Skin of body (tissue), 2 donors: ENCODE data around the gene SLC2A8. TPM values are rescaled to one million over a fixed set of nuclear protein-coding genes. Genes with fewer than 3 reads are reported as not detected.

Experiments used
- DNase-seq: peaks from one replicate; lab custom pipeline; 2025; lab: John Stamatoyannopoulos, UW
- total RNA-seq: library from RNA; depleted of rRNA; stranded (reverse); fragments of >200 nt; gene quantifications from one replicate; pipeline ENCODE4 v1.2.3, GENCODE V29; 2014

SLC2A8 gene, protein sequence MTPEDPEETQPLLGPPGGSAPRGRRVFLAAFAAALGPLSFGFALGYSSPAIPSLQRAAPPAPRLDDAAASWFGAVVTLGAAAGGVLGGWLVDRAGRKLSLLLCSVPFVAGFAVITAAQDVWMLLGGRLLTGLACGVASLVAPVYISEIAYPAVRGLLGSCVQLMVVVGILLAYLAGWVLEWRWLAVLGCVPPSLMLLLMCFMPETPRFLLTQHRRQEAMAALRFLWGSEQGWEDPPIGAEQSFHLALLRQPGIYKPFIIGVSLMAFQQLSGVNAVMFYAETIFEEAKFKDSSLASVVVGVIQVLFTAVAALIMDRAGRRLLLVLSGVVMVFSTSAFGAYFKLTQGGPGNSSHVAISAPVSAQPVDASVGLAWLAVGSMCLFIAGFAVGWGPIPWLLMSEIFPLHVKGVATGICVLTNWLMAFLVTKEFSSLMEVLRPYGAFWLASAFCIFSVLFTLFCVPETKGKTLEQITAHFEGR
- 6.8 TPM for total RNA-seq

DNA sequence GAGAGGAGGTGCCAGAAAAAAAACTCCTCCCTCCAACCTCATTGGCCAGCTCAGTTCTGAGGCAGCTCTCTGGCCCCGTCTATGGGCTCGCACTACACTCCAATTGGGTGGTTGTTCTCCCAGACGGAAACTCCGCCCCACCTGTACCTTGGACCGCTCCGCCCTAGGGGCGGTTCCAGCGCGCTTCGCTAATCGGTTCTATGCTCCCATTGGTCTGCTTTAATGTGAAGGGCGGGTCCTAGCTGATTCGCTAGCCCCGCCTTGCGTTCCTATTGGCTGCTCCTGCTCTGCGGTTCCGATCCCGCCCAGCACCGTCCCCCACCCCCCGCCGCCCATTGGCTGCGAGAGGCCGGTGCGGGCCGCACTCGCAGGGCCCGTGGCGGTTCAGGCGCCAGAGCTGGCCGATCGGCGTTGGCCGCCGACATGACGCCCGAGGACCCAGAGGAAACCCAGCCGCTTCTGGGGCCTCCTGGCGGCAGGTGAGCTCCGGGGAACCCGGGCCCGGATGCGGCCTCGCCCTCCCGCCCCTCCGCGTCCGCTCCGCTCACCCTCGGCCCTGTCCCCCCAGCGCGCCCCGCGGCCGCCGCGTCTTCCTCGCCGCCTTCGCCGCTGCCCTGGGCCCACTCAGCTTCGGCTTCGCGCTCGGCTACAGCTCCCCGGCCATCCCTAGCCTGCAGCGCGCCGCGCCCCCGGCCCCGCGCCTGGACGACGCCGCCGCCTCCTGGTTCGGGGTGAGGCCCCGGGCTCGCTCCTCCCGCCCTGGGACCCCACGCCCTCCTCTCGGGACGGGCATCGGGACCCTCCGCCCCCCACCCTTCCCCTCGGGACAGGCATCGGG lies at the start of gene SLC2A8:
Gene SLC2A8 (plus strand): TSS at position 362 of the 838 bp plus-strand sequence. CDS start 62 bp downstream, at position 424.
- peak; percentile 99 for DNase-seq

DNA sequence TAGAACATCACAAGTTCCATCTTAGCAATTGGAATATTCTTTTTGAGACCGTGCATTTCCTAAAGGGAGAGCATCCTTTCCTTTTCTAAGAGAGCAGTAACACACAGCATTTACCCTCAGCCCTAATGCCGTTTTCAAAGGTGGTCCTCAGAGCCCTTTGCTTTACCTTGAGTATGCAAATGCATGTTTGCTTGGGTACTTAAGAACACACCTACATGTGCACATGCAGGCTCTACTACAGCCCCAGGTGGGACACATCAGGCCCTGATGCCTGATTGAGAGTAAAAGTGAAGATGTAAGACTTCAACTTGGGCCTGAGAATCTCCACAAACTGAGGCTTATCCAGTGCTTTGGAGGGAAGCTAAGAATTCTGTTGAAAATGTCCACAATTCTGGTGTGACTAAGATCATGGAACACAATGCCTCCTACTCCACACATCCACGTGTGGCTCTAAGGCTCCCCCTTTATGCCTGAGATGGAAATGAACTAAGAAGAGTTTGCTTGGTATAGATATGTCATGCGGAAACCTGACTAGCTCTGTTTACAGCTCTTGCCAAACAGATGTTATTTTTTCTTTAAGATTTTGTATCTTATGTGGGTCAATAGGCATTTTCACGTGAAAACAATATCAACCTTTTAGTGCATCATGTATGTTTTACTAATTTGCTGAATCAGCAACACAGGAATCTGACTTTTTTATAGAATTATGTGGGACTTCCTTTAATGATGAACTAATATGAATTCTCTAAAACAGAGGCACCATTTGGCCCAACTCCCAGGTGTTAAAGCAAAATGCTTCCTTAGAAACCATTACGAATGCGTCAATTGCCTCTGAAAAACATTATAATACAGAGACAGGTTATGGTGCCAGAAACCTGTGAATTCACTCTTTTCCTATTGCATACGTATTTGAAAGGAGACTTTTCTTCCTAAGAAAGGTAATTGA lies 48.9 kb upstream of the SLC2A8 start:
- DNase-seq, result peak; percentile 76

DNA sequence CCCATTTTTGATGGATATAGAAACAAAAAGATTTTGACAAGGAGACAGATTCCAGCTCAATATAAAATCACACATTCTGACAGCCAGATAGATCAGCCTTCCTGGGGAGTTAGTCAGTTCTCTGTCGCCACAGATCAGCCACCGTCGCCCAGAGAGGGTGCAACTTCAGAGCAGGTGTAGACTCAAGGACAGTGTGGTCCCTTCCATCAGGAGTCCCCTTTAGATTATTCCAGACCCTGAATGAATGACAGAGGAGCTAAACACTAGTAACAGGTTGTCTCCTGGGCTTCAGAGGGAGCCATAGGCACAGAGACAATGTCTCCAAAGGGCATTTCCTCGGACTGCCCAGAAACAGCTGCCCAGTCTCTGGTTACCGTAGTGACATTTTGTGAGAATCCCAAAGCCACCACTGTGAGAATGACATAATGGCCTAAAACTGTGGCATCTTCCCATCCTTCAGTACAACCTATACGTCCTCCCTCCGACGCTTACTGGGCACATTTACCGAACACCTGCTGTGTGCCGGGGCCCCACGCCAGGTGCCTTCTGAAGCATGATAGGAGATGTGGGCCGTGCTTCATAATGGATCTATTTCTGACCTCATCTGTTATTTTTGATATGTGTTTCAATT lies 47.4 kb upstream of the SLC2A8 start:
- no peak for DNase-seq

DNA sequence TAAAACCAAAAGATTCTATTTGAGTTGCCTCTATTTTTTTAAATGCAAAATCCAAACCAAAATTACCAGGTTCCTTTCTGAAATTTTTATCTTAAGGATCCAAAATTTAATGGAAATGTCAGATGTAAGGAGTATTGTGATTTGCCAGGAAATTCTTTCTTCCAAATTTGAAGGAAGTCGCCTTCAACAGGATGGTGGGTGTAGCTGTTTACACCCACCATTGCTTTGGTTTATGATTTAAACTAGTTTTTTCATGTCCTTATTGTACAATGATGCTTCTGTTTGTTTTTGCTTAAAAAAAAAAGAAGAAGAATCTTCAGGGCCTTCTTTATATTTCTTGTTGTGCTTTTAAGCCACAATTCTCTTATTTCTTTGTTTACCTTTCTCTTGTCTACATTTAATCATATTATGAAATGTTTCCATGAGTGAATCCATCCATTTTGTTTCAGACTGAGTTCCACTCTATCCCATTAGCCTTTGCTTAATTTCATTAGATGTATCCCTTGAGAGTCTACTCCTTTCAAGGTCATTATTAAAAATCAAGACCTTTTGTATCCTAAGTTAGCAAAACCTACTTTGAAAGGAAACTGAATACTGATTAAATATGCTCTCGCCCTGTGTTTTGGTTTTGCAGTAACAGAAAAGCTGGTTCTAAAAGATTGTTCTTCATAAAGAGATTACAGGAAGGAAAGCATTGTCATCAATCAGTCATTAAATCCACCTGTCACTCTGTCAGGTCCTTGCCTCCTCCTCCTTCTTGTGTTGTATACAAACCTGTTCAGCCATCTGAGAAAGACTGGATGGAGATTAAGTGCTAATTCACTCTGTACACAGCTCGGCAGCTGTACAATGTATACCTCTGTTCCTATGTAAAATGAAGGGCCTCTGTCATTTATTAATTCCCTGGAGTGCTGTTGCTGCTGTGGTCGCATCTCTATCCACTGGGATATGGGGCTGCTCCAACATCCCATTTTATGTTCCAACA lies 45.5 kb upstream of the SLC2A8 start:
- DNase-seq, result no peak

DNA sequence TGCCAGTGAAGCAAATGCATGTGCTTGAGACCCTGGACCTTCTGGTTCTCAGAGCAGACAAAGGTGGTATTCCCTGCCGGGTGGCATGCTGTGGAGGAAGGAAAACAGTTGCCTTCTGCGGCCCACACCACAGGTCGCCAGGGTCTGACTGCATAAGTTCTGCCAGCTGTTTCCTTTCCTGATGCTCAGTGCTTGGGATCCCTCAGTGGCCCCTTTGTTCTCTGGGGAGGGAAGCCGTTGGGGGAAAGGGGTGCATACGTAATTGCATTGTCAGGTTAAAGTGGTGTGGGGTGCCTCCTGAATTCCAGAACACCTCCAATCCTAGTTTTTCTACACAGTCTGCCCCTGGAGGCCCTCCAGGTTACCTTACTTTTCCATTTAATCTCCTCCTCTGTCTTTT lies 43.1 kb upstream of the SLC2A8 start:
- DNase-seq, result no peak

DNA sequence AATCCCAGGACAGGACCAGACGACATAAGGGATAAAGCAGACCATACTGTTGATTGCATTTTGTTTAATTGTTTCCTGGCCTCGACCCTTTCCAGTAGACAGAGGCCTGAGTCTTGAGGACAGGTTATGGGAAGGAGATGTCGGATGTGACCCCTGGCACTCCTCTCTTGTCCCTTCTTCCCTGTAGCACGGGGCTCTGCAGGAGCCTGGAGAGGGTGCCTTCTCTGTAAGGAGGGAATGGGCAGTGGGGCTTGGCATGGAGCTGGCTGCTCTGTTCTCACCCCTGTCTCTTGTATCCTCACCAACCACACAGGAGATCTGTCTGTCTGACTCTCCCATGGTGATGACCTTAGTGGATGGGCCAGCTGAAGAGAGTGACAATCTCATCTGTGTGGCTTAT lies 40.1 kb upstream of the SLC2A8 start:
- DNase-seq, result no peak

DNA sequence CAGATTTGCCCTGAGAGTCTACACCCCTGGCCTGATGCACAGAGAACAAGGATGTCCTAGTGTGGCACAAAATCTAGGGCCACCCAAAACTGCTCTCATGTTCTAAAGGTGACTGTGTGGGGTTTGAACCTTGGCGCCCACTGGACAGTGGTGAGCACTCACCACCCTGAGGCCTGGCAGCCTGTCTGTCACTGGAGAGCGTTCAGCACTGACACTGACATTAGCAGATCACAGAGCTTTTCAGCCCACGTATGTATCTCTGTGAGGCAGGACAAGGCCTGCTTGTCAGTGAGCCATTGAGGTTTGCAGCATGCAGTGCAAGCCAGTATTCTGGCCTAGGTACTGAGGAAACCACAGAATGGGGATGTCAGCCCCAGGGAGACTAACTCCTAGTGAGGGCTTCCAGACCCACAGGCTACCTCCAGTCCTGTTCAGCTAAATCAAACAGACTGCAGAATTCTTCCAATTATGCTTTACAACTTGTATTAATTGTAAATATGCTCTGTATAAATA lies 38.9 kb upstream of the SLC2A8 start:
- no peak for DNase-seq

DNA sequence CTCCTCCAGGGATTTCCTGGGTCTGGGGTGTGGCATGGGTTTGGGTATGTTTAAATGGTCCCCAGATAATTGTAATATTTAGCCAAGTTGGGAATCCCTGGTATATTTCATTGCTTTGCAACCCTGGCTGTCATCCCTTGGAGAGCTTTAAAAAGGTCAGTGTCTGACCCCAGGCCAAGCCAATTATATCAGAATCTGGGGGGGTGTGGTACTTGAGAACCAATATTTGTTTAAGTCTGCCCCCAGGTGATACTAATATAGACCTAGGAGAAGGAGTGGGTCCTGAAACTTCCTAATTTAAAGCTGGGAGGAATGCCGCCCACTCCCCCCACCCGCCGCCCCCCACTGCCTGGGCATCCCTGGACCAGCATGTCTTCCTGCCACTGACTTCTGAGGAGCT lies 38.2 kb upstream of the SLC2A8 start:
- DNase-seq, result no peak

DNA sequence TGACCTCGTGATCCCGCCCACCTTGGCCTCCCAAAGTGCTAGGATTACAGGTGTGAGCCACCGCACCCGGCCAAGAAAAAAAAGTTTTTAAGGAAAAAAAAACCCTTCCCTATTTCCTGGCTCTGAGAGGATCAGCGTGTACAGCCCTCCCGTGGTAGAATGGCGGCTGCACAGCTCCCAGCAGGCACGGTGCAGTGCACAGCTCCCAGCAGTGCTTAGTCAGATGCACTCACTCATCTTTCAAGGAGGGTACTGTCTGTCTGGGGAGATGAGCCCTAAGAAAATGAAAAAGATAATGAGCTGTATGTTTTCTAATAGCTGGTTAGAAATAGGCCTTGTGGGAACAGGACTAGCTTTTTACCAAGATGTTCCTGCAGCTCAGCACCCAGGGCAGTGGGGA lies 36.7 kb upstream of the SLC2A8 start:
- no peak for DNase-seq

DNA sequence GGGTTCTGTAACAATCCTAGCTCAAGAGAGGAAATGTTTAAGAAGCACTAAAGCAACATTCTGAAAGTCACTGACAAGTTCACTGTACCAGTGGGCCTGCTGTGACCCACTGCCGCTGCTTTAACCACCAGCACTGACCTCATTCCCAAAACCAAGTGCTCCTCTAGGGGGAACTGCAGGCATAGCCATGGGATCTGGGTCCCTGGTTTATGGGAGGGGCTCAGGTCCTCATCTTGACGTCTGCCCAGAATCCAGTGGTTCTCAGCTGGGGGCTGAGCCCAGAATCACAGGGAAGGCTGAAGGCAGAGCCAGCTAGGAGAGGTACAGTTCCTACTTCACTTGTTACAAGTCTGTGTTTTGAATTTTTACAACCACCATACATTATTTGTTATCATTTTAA lies 36.1 kb upstream of the SLC2A8 start:
- DNase-seq, result no peak

DNA sequence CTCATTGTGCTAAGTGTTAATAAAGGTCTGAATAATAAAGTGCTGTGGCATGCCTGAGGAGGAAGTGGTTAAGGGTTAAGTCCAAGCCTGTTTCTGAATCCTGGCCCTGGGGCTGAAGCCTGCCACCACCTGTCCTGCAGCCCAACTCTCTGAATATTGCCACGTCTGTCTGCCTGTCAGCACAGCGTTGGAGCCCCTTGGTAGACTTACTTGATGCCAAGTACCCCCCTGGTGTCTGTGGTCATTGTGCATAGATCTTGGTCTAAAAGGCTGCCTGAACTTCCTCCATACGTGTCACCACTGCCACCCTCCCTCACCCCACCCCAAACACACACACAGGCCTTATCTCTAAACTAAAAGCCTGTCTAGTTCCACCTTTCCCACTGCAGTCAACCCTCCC lies 35.4 kb upstream of the SLC2A8 start:
- DNase-seq, result no peak

DNA sequence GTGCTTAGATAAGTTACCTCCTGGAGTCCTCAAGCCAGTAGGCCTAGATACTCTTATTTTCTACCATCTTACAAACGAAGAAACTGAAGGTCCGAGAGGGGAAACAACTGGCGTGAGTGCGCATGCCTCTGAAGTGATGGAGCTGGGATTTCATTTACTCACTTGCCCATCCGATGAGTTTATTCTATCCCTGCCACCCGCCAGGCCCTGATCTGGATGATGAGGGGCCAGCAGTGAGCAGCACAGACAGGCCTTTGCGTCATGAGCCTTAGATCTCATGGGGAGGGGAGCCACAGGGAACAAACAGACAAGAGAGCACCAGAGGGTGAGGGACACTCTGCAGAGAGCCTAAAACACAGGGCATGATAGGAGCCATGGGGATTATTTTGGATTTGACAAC lies 34.1 kb upstream of the SLC2A8 start:
- no peak for DNase-seq

DNA sequence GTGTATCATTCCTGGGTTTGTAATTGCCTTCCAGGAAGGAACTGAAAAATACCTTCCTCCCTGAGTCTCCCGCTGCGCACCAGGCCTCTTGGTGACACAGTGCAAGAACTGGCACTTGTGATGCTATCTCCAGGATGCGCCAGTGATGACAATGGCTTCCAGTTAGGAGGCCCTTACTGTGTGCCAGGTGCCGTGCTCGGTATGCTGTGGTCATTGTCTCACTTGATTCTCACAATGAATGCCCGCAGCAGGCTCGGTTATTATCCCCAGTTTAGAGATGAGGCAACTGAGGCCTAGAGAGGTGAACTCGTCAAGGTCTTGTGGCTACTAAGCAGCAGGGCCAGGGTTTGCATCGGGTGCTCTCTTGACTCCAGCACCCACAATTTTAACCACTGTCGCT lies 31.5 kb upstream of the SLC2A8 start:
- no peak for DNase-seq

DNA sequence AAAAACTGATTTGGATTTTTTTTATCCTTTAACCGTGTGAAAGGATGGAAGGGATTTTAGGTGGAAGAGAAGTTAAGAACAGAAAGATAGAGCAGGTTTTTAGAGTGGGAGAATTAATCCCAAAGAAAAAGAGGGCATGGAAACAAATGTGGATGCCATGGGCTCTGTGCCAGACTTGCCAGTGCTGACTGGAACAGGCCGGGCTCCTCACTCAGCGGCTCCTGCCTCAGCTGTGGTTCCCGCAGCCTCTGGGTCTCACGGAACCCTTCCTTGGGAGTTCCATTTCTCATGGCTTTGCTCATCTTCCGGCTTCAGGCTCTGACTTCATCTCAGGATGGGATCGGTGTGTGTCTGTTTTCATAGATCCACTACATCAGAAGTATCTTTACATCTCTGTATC lies 30.4 kb upstream of the SLC2A8 start:
- DNase-seq, result no peak

DNA sequence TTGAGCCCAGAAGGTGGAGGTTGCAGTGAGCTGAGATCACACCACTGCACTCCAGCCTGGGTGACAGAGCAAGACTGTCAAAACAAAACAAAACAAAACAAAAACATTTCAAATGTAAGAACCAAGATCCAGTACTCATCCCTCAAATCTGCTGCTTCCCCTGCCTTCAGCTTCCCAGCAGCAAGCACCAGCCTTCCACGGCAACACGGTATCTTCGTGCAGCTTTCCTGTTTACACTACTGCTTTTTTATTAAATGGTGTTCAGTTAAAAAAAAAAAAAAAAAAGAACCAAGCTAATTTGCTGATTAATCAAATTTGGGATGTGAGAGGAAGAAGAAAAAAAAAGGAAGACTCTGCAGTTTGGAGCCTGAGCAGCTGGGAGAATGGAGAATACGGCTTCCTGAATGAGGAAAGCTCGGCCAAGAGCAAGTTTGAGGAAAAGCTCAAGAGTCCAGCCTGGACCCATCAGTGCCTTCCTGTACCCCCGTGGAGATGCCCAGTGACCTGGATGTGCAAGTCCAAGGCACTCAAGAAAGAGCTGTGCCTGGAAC lies 28.0 kb upstream of the SLC2A8 start:
- DNase-seq, result no peak

DNA sequence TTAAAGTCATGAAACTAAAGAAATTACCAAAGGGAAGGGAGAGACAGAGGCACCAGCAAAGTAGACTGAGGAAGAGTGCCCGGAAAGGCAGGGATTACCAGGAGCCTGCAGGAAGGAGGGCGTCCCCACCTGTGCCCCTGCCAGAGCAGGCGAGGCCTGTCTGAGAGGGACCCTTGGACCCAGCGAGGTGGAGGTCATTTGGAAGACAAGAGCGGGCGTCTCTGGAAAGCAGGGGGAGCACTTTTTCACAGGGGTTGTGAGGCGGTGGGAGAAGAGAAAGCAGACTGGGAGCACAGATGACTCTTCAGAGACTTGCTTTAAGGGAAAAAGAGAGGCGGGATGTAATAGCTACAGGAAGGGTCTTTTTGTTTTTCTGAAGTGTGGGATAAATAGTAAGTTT lies 27.5 kb upstream of the SLC2A8 start:
- DNase-seq, result no peak

DNA sequence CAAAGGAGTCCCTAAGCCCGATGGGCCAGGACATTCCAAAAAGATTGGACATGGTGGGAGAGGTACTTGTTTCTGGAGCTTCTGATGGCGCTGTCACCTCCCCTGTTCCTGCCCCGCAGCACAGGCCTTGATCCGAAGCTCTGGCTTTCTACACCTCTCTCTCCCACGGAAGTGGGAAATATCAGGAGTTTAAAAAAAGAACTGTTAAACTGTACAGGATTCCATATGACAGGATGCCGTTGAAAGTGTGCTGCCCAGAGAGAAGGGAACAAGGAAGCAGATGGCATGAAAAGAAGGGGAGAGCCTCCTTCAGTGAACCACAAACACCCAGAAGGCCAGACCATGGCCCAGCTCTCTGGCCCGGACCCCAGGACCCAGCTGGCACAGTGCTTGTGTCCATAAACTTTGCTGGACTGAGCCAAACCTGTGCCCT lies 26.8 kb upstream of the SLC2A8 start:
- DNase-seq, result no peak

DNA sequence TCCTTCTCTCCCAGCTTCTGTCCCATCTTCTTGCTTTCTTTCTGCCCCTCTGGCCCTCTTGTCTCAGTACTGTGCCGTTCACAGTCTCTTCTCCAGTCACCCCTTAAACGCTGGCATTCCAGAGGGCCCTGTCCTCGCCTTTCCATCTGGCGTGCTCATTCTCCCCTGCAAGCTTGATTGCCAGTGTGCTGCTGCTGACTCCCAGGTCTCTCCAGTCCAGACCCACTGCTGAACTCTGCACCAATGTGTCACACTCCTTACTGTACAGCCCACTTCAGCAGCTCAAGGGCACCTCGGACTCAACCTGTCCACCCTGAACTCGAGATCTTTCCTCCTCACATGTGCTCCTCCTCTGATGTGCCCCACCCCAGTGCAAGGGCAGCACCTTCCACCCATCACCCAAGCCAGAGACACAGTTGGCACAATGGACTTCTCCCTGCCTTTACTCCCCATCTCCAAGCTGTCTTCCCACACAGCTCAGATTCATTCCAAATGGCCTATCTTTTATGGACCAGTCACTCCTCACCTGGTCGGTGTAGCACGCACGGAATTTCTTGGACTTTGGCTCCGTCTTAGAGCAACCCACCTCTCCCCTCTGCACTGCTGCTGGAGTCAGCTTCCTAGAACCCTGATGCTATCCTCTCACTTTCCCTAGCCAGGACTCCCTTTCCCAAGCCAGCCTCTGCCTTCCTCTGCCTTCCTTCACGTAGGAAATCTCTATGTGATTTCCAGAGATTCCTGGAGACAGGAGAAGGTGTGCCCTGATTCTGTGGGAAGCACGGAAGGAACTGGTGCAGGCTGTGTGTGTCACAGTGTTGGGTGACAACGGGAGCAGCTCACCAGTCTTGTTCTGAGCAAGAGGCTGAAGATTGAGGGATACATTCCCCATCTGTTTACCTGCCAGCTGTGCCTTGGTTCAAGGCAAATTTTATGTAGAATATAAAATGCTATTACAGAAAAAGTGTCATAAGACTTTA lies 26.0 kb upstream of the SLC2A8 start:
- DNase-seq, result no peak
